HG02943 (cell line): ENCODE results near the gene EGFR.

Experiments
- ATAC-seq: cut with Tn5 transposase; IDR thresholded peaks from one replicate; pipeline ENCODE4 v1.9.1; 2021; ENCODE audit warnings: mild to moderate bottlenecking, low read depth, moderate library complexity; ENCODE audit not compliant: unreplicated experiment

Gene EGFR

DNA sequence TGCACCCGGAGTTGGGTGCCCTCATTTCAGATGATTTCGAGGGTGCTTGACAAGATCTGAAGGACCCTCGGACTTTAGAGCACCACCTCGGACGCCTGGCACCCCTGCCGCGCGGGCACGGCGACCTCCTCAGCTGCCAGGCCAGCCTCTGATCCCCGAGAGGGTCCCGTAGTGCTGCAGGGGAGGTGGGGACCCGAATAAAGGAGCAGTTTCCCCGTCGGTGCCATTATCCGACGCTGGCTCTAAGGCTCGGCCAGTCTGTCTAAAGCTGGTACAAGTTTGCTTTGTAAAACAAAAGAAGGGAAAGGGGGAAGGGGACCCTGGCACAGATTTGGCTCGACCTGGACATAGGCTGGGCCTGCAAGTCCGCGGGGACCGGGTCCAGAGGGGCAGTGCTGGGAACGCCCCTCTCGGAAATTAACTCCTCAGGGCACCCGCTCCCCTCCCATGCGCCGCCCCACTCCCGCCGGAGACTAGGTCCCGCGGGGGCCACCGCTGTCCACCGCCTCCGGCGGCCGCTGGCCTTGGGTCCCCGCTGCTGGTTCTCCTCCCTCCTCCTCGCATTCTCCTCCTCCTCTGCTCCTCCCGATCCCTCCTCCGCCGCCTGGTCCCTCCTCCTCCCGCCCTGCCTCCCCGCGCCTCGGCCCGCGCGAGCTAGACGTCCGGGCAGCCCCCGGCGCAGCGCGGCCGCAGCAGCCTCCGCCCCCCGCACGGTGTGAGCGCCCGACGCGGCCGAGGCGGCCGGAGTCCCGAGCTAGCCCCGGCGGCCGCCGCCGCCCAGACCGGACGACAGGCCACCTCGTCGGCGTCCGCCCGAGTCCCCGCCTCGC lies at the start of gene EGFR:
EGFR (plus strand) TSS at position 657 of the 830 bp plus-strand sequence. CDS start 261 bp downstream, outside the sequence.
- ATAC-seq, result no peak

DNA sequence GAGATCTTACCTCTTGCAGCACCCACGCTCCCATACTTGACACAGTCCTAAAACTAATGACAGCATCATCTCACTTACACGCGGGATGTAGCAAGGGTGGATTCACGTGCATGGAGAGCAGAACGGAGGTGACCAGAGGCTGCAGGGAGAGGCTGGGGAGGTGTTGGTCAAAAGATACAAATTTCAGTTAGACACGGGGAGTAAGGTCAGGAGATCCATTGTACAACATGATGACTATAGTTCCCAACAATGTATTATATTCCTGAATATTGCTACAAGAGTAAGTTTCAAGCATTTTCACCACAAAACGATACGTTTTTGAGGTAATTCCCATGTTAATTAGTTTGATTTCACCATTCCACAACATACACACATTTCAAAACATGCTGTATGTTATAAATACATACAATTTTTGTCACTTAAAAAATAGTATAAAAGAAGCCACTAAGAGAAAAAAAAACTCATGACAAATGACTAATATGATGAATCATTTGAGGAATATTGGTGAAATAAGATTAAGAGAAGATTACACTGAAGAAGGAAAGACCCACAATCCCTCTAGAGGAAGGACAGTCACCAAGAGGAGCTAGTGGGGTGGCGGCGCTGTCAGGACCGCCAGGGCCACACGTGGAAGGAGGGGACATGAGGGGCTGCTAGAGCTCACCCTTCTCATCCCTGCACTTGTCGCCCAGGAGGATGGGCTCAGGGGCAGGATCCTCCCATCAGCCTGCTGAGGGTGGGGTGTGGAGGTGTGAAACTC lies 49.4 kb upstream of the EGFR start:
- no peak for ATAC-seq

GRCh38 chr7:54972733-54973294 lies 46.0 kb upstream of the EGFR start:
- no peak for ATAC-seq

GRCh38 chr7:54978364-54979116 lies 40.3 kb upstream of the EGFR start:
- no peak for ATAC-seq

DNA sequence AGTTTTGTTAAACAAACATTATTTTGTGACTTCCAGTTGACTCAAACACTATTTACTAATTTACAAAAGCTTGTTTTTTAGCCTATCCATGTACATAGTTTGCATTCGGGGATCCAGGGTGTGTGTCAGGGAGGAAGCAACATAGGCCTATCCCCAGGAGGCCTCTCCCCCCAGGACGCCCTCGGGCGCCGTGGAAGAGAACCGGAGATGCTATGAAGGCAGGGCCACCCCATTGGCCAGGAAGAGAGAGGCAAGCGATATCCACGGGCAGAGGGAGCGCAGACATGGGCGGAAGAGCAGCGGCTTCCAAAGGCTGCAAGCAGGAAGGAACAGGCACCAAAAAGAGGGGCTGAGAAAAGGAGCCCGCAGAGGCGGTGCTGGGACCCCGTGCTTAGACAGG lies 38.3 kb upstream of the EGFR start:
- no peak for ATAC-seq

- ATAC-seq, result no peak
These were observed 36.9 kb upstream of the EGFR start for GRCh38 chr7:54981913-54982312.

DNA sequence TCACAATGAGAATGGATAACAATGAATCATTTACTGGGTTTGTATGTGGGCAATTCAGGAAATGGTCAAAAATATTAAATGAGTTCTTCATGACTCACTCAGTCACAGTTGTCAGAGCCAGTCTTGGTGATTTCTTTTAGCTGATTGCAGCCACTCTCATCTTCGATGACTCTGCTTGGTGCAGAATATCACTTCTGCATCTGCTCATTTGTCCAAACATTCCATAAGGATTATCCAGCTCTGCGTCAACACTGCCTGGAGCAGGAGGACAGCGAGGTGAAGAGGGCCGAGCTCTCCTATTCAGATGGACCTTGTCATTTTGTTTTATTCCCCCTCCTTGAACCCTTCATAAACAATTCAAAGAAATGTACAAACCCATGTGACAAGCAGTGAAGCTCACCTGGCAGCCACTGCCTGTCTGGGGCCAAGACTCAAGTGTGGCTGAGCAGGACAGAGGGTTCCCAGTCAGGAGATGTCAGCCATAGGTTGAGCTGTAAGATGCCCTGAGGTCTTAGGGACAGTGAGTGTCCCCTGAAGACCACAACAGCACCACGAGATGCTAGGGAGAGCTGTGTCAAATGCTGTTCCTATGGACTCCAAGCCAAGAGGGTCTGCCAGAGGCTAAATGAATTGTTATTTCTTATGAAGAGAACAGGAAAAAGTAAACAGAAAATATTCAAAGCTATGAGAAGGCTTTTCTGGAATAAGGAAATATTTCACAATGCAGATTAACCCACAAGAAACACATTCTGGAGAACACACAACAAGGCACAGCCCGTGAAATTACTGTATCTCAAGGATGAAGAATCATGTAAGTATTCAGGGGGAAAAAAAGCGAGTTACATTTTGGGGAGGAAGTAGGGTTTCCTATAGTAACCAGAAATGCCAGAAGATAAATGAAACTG lies 33.1 kb upstream of the EGFR start:
- no peak for ATAC-seq

- no peak for ATAC-seq
These were observed 32.1 kb upstream of the EGFR start for GRCh38 chr7:54986716-54987115.

- ATAC-seq, result no peak
These were observed 31.0 kb upstream of the EGFR start for GRCh38 chr7:54987772-54988171.

GRCh38 chr7:54988516-54988915 lies 30.3 kb upstream of the EGFR start:
- ATAC-seq, result no peak

- no peak for ATAC-seq
These were observed 29.2 kb upstream of the EGFR start for GRCh38 chr7:54989453-54990225.

DNA sequence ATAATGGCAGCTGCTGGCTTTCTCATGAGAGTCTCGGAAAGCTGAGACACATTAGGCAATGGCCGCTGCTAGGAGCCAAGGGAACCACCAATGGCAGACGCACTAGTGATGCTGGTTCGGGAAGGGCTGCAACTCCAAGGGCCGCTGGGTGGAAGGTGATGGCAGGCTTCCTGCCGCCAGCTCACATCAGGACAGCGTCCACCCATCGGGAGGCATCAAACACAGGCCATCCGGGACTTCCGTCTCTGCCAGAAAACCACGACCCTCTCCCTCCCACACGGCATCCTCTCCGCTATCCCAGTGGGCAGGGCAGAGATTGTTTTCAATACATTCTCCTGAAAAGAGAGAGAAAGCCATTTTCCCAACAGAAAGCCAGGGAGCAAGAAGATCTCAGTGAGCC lies 27.5 kb upstream of the EGFR start:
- ATAC-seq, result no peak

DNA sequence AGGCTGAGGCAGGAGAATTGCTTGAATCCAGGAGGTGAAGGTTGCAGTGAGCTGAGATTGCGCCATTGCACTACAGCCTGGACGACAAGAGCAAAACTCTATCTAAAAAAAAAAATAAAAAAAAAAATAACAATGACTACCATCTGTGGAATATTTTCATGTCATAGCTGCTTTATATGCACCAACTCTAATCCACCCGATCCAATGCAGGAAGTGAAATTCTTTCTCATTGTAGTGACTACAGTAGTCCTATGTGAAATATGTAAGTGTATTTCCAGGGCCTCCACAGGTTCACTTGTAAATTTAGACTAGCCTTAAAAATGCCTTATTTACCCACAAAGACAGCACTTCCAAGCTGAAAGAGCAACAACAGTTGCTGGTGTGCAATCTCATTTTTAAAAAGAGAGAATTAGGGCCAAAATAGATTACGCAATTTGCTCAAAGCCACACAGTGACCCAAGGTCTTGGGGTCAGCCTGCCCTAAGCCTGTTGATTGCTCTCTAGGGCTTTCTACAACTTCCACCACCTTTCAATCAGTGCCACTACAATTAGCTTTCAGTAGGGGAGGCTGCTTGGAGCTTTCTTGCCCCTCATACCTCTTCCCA lies 25.8 kb upstream of the EGFR start:
- ATAC-seq, result no peak

DNA sequence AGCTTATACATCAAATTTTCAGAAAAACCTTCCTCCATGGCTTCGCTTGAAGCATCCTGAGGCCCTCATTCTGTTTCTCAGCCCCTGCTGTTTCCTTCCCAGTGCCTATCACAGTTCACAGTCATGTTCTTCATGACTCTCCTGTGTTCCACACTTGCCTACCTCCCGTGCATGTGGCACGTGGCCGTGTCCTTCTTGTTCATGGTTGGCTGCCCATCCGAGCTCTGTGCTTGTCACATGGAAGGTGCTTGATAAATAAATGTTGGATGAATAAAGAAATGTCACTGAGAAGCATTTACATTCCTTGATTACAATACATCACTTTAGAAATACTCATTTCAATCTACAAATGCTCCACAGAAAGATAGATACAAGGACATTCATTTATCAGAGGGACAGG lies 23.7 kb upstream of the EGFR start:
- no peak for ATAC-seq

DNA sequence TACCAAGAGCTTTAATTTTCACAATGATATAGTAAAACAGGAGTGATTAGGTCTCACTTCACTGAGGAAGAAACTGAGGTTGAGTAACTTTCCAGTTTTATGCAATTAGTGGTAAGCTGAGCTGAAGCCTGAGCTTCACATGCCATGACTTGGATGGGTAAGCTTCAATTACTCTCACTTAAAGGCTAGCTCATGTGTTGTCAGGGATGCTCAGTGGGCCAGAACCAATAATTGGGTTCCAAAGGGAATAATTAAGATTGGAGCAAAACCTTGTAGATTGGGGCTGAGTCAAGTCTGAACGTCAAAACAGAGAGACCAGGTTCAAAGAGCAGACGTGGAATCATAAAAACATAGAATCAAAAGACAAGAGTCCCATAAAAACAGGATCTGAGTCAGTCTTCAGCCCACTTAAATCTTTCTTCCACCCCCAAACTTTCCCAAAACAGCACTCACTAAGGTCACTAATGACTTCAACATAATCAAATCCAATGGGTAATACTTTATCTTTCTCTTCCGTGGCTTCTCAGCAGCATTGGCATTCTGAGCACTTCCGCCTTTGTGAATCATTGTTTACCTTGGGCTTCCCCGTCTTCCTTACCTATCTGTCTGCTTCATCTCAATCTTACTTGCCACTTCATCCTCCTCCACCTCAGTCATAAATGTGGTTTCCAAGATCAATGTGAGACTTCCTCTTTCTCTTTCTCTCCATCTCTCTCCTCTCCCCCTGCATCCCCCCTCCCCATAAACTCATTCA lies 23.0 kb upstream of the EGFR start:
- ATAC-seq, result peak; percentile 81

GRCh38 chr7:54996391-54996790 lies 22.4 kb upstream of the EGFR start:
- no peak for ATAC-seq

DNA sequence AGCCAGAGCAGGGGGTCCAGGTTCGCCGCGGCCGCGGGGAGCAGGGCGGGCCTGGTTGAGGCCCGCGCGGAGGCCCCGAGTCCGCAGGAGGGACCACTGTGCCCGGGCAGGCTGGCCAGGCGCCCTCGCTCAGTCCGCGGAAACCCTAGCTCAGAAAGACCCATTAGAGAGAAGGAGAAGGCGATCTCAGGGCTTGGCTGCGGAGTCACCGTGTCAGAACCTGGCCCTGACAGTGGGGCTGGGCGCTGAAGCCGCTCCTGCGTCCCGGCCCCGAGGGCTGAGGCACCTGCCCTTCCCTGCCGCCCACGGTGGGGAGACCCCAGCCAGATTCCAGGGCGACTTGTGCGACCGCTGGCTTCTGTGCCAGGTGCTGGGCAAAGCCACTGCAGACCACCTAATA lies 14.2 kb upstream of the EGFR start:
- no peak for ATAC-seq
